ENCODE data around the gene RIMS3.

The RIMS3 gene

GRCh38 chr1:40653851-40654537 is 11.5 kb downstream of the RIMS3 start:
- DNase-seq: peak in 2 of 56 donors; percentile 32 to 38

- DNase-seq: no peak
Observed at GRCh38 chr1:40652979-40653378, 12.5 kb downstream of the RIMS3 start.

GRCh38 chr1:40652468-40652867 is 13.0 kb downstream of the RIMS3 start:
- peak in 9 of 56 donors; percentile 5 to 55 (median 27) for DNase-seq

GRCh38 chr1:40651138-40651857 is 14.2 kb downstream of the RIMS3 start:
- peak in 33 of 56 donors; percentile 8 to 77 (median 49) for DNase-seq

- DNase-seq: no peak
Observed at GRCh38 chr1:40650075-40650474, 15.4 kb downstream of the RIMS3 start.

- no peak for DNase-seq
Observed at GRCh38 chr1:40649592-40649930, 15.9 kb downstream of the RIMS3 start.

- DNase-seq: peak in 16 of 56 donors; percentile 14 to 64 (median 34)
Observed at GRCh38 chr1:40648928-40649591, 16.4 kb downstream of the RIMS3 start.

- DNase-seq: no peak
Observed at GRCh38 chr1:40648200-40648599, 17.3 kb downstream of the RIMS3 start.

GRCh38 chr1:40646315-40646714 is 19.2 kb downstream of the RIMS3 start:
- DNase-seq: no peak

- DNase-seq: no peak
Observed at GRCh38 chr1:40645118-40645680, 20.3 kb downstream of the RIMS3 start.

GRCh38 chr1:40641601-40642242 is 23.8 kb downstream of the RIMS3 start:
- no peak for DNase-seq

GRCh38 chr1:40640314-40641076 is 25.0 kb downstream of the RIMS3 start:
- peak in 2 of 56 donors; percentile 14 to 16 for DNase-seq

- no peak for DNase-seq
Observed at GRCh38 chr1:40638097-40639036, 27.1 kb downstream of the RIMS3 start.

- DNase-seq: no peak
Observed at GRCh38 chr1:40637470-40638007, 27.9 kb downstream of the RIMS3 start.

- DNase-seq: peak in 3 of 56 donors; percentile 21 to 29 (median 23)
Observed at GRCh38 chr1:40636777-40637176, 28.7 kb downstream of the RIMS3 start.

GRCh38 chr1:40635763-40636500 is 29.6 kb downstream of the RIMS3 start:
- no peak for DNase-seq

GRCh38 chr1:40634901-40635655 is 30.4 kb downstream of the RIMS3 start:
- peak in 1 of 56 donors; percentile 4 for DNase-seq

GRCh38 chr1:40633931-40634376 is 31.5 kb downstream of the RIMS3 start:
- peak in 2 of 56 donors; percentile 12 to 23 for DNase-seq
